ENCODE measurements around the gene ATP2B2. TPM values are rescaled to one million over a fixed set of nuclear protein-coding genes. Genes with fewer than 3 reads are reported as not detected.

The ATP2B2 gene
- total and polyA plus RNA-seq, 2 of the 8 experiments (the other 6 are each of a cell fraction or from before 2014, with no cell fraction given) = 0.14 to 1.2 TPM

GRCh38 chr3:10454907-10455544, 50.4 kb downstream of the ATP2B2 start:
- Histone ChIP-seq H3K27ac (ENCODE audit: low read depth, low read length) (no peak overlapping the region), H3K9ac (replicated peaks in 1 of 4; ENCODE audit: extremely low read depth in 1 of 4, low read depth in 3 of 4, low read length in 3 of 4) (no peak overlapping the region), H3K14ac (ENCODE audit: insufficient read length) (no peak overlapping the region), H2BK20ac (ENCODE audit: low read length) (no peak overlapping the region), H2BK12ac (ENCODE audit: low read depth, low read length) (no peak overlapping the region), H2AK5ac (ENCODE audit: low read depth, low read length) (no peak overlapping the region), H4K5ac (ENCODE audit: insufficient read length, low read depth, low read length) (no peak overlapping the region), H3K36me3 (ENCODE audit: control insufficient read depth in 2 of 4, insufficient read depth in 4 of 4, low read length in 3 of 4) (no peaks in the 10 kb centered on the region), H3K23ac (ENCODE audit: insufficient read length) (no peak overlapping the region), H3K79me2 (ENCODE audit: control insufficient read depth in 1 of 2, insufficient read depth in 2 of 2, low read length in 2 of 2) (no peaks in the 10 kb centered on the region), H4K20me1 (replicated peaks in 1 of 2; ENCODE audit: control insufficient read depth in 1 of 2, insufficient read depth in 2 of 2, low read length in 2 of 2) (peaks cover 0 to 2% of the 10 kb centered on the region in 2 experiments), H3K23me2 (ENCODE audit: low read depth, low read length) (peaks cover 6% of the 10 kb centered on the region; the same call in 1 of the 2 replicates), H3K4me1 (replicated peaks in 1 of 4; ENCODE audit: control insufficient read depth in 3 of 4, insufficient read depth in 4 of 4, low read length in 3 of 4) (no peaks in the 10 kb centered on the region), H2BK15ac (ENCODE audit: low read length) (no peak overlapping the region), H3K9me3 (ENCODE audit: insufficient read depth in 2 of 2, low read depth in 1 of 2, low read length in 1 of 2) (no peaks in the 10 kb centered on the region), H3K27me3 (replicated peaks in 1 of 4; ENCODE audit: control insufficient read depth in 3 of 4, extremely low read depth in 1 of 4, insufficient read depth in 3 of 4, low read length in 3 of 4) (0 out of 7 replicates have a peak, but pooled peaks cover 0 to 2% (median 0%) of the 10 kb centered on the region in 4 experiments), H3K4me3 (ENCODE audit: extremely low read depth in 1 of 4, insufficient read depth in 2 of 4, low read depth in 3 of 4, low read length in 4 of 4) (no peak overlapping the region), H3K79me1 (ENCODE audit: low read depth, low read length) (no peaks in the 10 kb centered on the region; the same call in 1 of the 2 replicates), H4K8ac (ENCODE audit: extremely low read depth, insufficient read depth, low read length) (no peak overlapping the region), H2AFZ (ENCODE audit: low read length) (no peak overlapping the region), H4K91ac (replicated peaks; ENCODE audit: insufficient read length, low read length) (no peak overlapping the region), H2BK5ac (ENCODE audit: low read depth, low read length) (no peak overlapping the region), H3K18ac (ENCODE audit: extremely low read depth, low read length) (no peak overlapping the region), H3K4ac (replicated peaks; ENCODE audit: insufficient read length, low read depth, low read length) (no peak overlapping the region), H3K56ac (replicated peaks; ENCODE audit: insufficient read length, low read depth, low read length) (no peak overlapping the region), H2BK120ac (replicated peaks; ENCODE audit: low read depth, low read length) (no peak overlapping the region), H3K4me2 (ENCODE audit: insufficient read depth in 1 of 2, low read depth in 2 of 2, low read length in 2 of 2) (no peak overlapping the region)
- 0% methylated on average over 1 of the region's 1 CpG; no CpG with 5 or more reads in 1 of the 2 experiments for WGBS, 2 experiments (ENCODE audit: extremely low coverage in 1 of 2, insufficient coverage in 1 of 2, insufficient read length in 1 of 2, insufficient replicate concordance in 2 of 2, low coverage in 1 of 2, low lambda C conversion rate in 2 of 2, missing lambda C conversion rate in 1 of 2)
- CTCF ChIA-PET (ENCODE audit: partially characterized antibody) = interaction anchor here (0.8 to 1.3 kb wide), 5 partner anchors 9 to 252 kb away, joined by 3 to 4 read pairs (median 3); no protein-coding TSS in a partner anchor
- FAIRE-seq (no peak), DNase-seq (ENCODE audit: low read depth in 1 of 2, low spot score in 2 of 2) (no peak)
- POLR2A ChIA-PET (ENCODE audit: partially characterized antibody) = interaction anchor here (0.8 kb wide), 1 partner anchor 18 kb away, joined by 3 read pairs; no protein-coding TSS in a partner anchor
- no peak for TF ChIP-seq SUZ12 (IDR thresholded peaks at IDR 0.05; ENCODE audit: low read length)
- TF ChIP-seq KDM5A (IDR thresholded peaks at IDR 0.05; ENCODE audit: low read length) = no peak
- TF ChIP-seq SP2 (IDR thresholded peaks at IDR 0.05; ENCODE audit: low read length) = no peak
- no peak for TF ChIP-seq GABPA (IDR thresholded peaks at IDR 0.05; ENCODE audit: borderline replicate concordance, insufficient read depth, low read length)
- no peak for TF ChIP-seq MAFK (IDR thresholded peaks at IDR 0.05; ENCODE audit: low read depth, low read length)
- no peak for TF ChIP-seq RFX5 (IDR thresholded peaks at IDR 0.05; ENCODE audit: borderline replicate concordance, low read depth, low read length)
- no peak for TF ChIP-seq KDM1A (IDR thresholded peaks at IDR 0.05; ENCODE audit: borderline replicate concordance, low read length)
- TF ChIP-seq SAP30 (IDR thresholded peaks at IDR 0.05; ENCODE audit: insufficient read depth, insufficient replicate concordance, low read length) = no peak
- no peak for TF ChIP-seq CHD2 (IDR thresholded peaks at IDR 0.05; ENCODE audit: low read length)
- no peak for TF ChIP-seq SP4 (IDR thresholded peaks at IDR 0.05; ENCODE audit: low read length)
- no peak for TF ChIP-seq HDAC2 (IDR thresholded peaks at IDR 0.05; ENCODE audit: borderline replicate concordance in 1 of 2, low read depth in 2 of 2, low read length in 2 of 2)
- no peak for TF ChIP-seq USF2 (IDR thresholded peaks at IDR 0.05; ENCODE audit: low read length)

Measured in H1 (cell line).